ENCODE results near the gene KRTAP16-1. TPM values are rescaled to one million over a fixed set of nuclear protein-coding genes. Genes with fewer than 3 reads are reported as not detected.

Gene KRTAP16-1
- total RNA-seq, 1 donor from 2014 or later = not detected

DNA sequence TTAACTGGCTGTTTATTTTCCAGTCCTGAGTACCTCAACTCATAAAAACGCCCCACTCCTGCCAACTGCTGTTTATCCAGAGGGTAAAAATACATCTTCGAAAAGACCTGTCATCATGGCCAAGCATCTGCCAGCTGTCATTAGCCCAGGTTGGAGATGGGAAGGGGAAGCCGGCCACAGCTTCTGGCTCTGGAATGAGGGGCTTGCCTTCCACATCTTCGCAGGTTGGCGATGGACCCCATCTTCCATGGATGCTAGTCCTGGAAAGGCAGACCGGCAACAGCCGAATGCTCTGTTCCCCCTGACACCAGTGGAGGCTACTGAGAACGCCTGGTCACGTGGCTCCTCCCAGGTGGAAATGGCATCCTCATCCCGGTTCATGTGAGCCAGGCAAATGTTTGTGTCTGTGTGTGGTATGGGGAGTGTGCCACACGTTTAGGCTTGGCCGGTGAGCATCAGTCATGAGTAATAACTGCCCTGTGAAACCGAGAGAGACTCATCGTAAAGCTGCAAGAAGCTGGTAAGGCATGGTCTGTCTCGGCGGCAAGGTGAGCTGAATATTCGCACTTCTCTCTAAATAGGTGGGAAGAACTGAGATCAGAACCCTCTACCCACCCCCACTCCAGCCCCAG, 6.8 kb upstream of the KRTAP16-1 start:
- no peak overlapping the region for H3K4me3 Mint-ChIP-seq (ENCODE audit: unreplicated experiment)
- TF ChIP-seq, protein P1, sequence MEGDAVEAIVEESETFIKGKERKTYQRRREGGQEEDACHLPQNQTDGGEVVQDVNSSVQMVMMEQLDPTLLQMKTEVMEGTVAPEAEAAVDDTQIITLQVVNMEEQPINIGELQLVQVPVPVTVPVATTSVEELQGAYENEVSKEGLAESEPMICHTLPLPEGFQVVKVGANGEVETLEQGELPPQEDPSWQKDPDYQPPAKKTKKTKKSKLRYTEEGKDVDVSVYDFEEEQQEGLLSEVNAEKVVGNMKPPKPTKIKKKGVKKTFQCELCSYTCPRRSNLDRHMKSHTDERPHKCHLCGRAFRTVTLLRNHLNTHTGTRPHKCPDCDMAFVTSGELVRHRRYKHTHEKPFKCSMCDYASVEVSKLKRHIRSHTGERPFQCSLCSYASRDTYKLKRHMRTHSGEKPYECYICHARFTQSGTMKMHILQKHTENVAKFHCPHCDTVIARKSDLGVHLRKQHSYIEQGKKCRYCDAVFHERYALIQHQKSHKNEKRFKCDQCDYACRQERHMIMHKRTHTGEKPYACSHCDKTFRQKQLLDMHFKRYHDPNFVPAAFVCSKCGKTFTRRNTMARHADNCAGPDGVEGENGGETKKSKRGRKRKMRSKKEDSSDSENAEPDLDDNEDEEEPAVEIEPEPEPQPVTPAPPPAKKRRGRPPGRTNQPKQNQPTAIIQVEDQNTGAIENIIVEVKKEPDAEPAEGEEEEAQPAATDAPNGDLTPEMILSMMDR (IDR thresholded peaks at IDR 0.05) = no peak
- no peak for DNase-seq (ENCODE audit: extremely low spot score, unreplicated experiment)
- no peak overlapping the region for H3K27ac Mint-ChIP-seq (ENCODE audit: unreplicated experiment)
- no peaks in the 10 kb centered on the region for H3K36me3 Mint-ChIP-seq (ENCODE audit: unreplicated experiment)
- peaks cover 20% of the 10 kb centered on the region for H3K9me3 Mint-ChIP-seq (ENCODE audit: unreplicated experiment)
- no peaks in the 10 kb centered on the region for H3K27me3 Mint-ChIP-seq (ENCODE audit: unreplicated experiment)
- H3K4me1 Mint-ChIP-seq (ENCODE audit: unreplicated experiment) = no peaks in the 10 kb centered on the region

DNA sequence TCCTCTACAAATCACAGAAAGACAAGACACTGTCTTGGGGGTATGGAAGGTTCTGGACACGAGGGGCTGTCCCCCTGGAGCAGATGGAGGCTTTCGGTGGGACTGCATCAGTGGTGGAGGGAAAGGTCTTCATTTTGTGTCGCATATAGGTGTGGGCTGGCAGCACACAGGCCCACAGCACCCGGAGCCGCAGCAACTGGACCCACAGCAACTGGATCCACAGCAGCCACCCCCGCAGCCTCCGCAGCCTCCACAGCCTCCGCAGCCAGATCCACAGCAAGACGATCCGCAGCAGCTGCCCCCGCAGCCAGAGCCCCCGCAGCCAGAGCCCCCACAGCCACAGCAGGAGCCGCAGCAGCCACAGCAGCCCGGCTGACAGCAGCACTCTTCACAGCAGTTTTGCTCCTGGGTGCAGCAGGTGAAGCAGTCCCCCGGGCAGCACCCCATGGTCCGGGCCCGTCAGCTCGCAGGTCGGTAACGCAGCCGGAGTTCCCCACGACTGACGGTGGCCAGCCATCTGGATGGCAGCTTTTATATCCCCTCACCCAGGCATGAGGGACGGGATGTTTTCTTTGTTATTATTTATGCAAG, 6.2 kb upstream of the KRTAP16-1 start, which contains the start of gene KRTAP17-1:
TSS of gene KRTAP17-1 (minus strand) at position 507 of the 591 bp plus-strand sequence. CDS start at position 447, 60 bp downstream.
- TF ChIP-seq, protein P1 (IDR thresholded peaks at IDR 0.05) = no peak
- no peaks in the 10 kb centered on the region for H3K4me1 Mint-ChIP-seq (ENCODE audit: unreplicated experiment)
- H3K9me3 Mint-ChIP-seq (ENCODE audit: unreplicated experiment) = peaks cover 14% of the 10 kb centered on the region
- H3K4me3 Mint-ChIP-seq (ENCODE audit: unreplicated experiment) = no peak within 1 kb of the TSS
- H3K27ac Mint-ChIP-seq (ENCODE audit: unreplicated experiment) = no peak within 1 kb of the TSS
- H3K36me3 Mint-ChIP-seq (ENCODE audit: unreplicated experiment) = no peaks in the 10 kb centered on the region
- DNase-seq (ENCODE audit: extremely low spot score, unreplicated experiment) = no peak
- no peaks in the 10 kb centered on the region for H3K27me3 Mint-ChIP-seq (ENCODE audit: unreplicated experiment)

DNA sequence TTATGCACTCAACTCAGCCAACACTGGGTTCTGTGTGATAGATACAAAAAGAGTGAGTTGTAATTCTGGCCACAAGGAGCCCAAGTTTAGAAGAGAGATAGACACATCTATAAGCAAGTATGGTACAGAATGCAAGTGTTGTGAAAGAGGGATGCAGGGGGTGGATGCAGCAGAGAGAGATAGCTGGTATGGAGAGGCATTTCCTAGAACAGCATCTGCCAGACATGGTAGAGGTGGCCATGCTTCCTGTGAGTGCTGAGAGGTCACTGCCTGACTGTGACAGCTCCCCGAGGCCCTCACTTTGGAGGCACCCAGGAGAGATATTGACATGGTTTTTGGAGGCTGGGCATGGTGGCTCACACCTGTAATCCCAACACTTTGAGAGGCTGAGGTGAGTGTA, 2.0 kb upstream of the KRTAP16-1 start:
- H3K36me3 Mint-ChIP-seq (ENCODE audit: unreplicated experiment) = no peaks in the 10 kb centered on the region
- DNase-seq (ENCODE audit: extremely low spot score, unreplicated experiment) = no peak
- TF ChIP-seq, protein P1 (IDR thresholded peaks at IDR 0.05) = no peak
- H3K27ac Mint-ChIP-seq (ENCODE audit: unreplicated experiment) = no peak overlapping the region
- H3K4me3 Mint-ChIP-seq (ENCODE audit: unreplicated experiment) = no peak overlapping the region
- no peaks in the 10 kb centered on the region for H3K9me3 Mint-ChIP-seq (ENCODE audit: unreplicated experiment)
- no peaks in the 10 kb centered on the region for H3K27me3 Mint-ChIP-seq (ENCODE audit: unreplicated experiment)
- H3K4me1 Mint-ChIP-seq (ENCODE audit: unreplicated experiment) = peaks cover 14% of the 10 kb centered on the region

DNA sequence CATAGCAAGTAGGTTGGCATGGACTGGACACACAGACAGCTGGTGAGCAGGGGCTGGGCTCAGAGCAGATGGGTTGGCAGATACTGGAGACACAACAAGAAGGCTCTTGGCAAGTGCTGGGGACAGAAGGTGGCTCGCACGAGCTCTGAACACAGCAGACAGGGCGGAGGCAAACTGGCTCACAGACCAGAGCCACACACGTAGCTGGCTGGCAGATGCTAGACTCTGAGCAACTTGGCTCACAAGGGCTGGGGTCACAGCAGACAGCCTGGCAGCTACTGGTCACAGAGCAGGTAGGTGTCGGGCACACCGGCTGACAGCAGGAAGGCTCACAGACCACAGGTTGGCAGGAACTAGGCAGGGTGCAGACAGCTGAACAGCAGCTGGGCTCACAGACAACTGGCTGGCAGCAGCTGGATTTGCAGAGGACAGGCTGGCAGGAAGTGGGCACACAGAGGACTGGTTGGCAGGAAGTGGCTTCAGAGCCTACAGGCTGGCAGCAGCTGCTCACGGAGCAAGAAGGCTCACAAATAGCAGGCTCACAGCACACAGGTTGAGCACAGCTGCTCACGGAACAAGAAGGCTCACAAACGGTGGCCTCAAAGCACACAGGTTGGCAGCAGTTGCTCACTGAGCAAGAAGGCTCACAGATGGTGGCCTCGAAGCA, 725 bp downstream of the KRTAP16-1 start:
- Mint-ChIP-seq H3K9me3 (ENCODE audit: unreplicated experiment) (no peaks in the 10 kb centered on the region), H3K4me1 (ENCODE audit: unreplicated experiment) (peaks cover 14% of the 10 kb centered on the region), H3K36me3 (ENCODE audit: unreplicated experiment) (no peaks in the 10 kb centered on the region), H3K4me3 (ENCODE audit: unreplicated experiment) (no peak overlapping the region), H3K27ac (ENCODE audit: unreplicated experiment) (no peak overlapping the region), H3K27me3 (ENCODE audit: unreplicated experiment) (no peaks in the 10 kb centered on the region)
- TF ChIP-seq, protein P1 (IDR thresholded peaks at IDR 0.05) = no peak
- DNase-seq (ENCODE audit: extremely low spot score, unreplicated experiment) = no peak

DNA sequence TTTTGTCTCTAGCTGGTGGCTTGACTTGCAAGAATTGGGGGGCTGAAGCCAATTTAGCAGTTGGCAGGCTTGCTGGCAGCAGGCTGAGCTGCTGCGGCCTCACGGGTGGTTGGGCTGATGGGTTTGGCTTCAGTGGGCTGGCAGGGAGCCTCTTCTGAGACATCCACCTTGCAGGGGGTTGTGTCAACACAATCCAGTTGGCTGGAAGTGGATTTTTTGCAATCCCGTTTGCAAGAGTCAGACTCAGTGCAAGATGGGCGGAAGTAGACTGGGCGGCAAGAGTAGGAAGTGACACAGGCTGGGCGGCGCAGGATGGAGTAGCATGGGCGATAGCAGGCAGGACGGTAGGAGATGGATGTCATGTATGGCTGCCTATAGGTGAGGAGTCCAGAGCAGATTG, 1.5 kb downstream of the KRTAP16-1 start:
- no peaks in the 10 kb centered on the region for H3K36me3 Mint-ChIP-seq (ENCODE audit: unreplicated experiment)
- H3K27me3 Mint-ChIP-seq (ENCODE audit: unreplicated experiment) = no peaks in the 10 kb centered on the region
- DNase-seq (ENCODE audit: extremely low spot score, unreplicated experiment) = no peak
- no peaks in the 10 kb centered on the region for H3K9me3 Mint-ChIP-seq (ENCODE audit: unreplicated experiment)
- H3K4me3 Mint-ChIP-seq (ENCODE audit: unreplicated experiment) = no peak overlapping the region
- peaks cover 14% of the 10 kb centered on the region for H3K4me1 Mint-ChIP-seq (ENCODE audit: unreplicated experiment)
- no peak overlapping the region for H3K27ac Mint-ChIP-seq (ENCODE audit: unreplicated experiment)
- TF ChIP-seq, protein P1 (IDR thresholded peaks at IDR 0.05) = no peak

Measured in osteocyte (in vitro differentiated cells).